SU-DHL-6 (cell line): ENCODE data around the gene RAB31.

ENCODE experiments used
- H2AFZ ChIP-seq: fragments of 200-600 bp; sonication (generic); 2 replicates; pipeline ENCODE4 v1.6.1; 2014; ENCODE audit warnings: low read depth, mild to moderate bottlenecking, moderate library complexity, mixed read lengths, antibody characterized with exemption, low read length; ENCODE audit not compliant: severe bottlenecking
- H3F3A ChIP-seq: fragments of 200-600 bp; shearing (Covaris generic); 2 replicates; pipeline ENCODE4 v1.6.0; 2016; ENCODE audit warnings: antibody characterized with exemption, mild to moderate bottlenecking; ENCODE audit not compliant: insufficient read depth
- H3K27ac ChIP-seq: fragments of 200-600 bp; sonication (generic); 2 replicates; pipeline ENCODE4 v1.5.1; 2016; ENCODE audit warnings: low read depth, mild to moderate bottlenecking, low read length, moderate library complexity, mixed read lengths
- H3K27me3 ChIP-seq: fragments of 200-600 bp; sonication (generic), shearing (Covaris generic); 2 replicates; pipeline ENCODE4 v1.6.0; 2014; ENCODE audit warnings: mild to moderate bottlenecking, low read length
- H3K36me3 ChIP-seq: fragments of 200-600 bp; sonication (generic); 2 replicates; pipeline ENCODE4 v1.6.1; 2014; ENCODE audit warnings: mild to moderate bottlenecking, low read length, mixed read lengths
- H3K4me2 ChIP-seq: fragments of 300-600, 200-600 bp; shearing (Covaris generic), sonication (generic); 2 replicates; pipeline ENCODE4 v1.6.0; 2014; ENCODE audit warnings: low read length, low read depth, mild to moderate bottlenecking; ENCODE audit not compliant: poor library complexity, severe bottlenecking
- H3K4me3 ChIP-seq: fragments of 200-600 bp; sonication (generic); 2 replicates; pipeline ENCODE4 v1.5.1; 2014; ENCODE audit warnings: antibody characterized with exemption, low read length, mild to moderate bottlenecking, mixed read lengths; ENCODE audit not compliant: insufficient read depth, poor library complexity, severe bottlenecking
- H3K79me2 ChIP-seq: fragments of 200-600 bp; sonication (generic); 2 replicates; pipeline ENCODE4 v1.6.1; 2014; ENCODE audit warnings: mild to moderate bottlenecking, low read length, moderate library complexity; ENCODE audit not compliant: insufficient read depth
- H3K9ac ChIP-seq: fragments of 200-600 bp; sonication (generic); 2 replicates; pipeline ENCODE4 v1.7.0; 2014; ENCODE audit warnings: mild to moderate bottlenecking, low read length
- H3K9me2 ChIP-seq: fragments of 200-600 bp; sonication (generic); replicated peaks from 2 replicates; pipeline ENCODE4 v1.6.1; 2014; ENCODE audit warnings: low read length; ENCODE audit not compliant: insufficient read depth
- H3K9me3 ChIP-seq: fragments of 200-600 bp; sonication (generic); 2 replicates; pipeline ENCODE4 v1.6.1; 2014; ENCODE audit warnings: low read length, mixed read lengths; ENCODE audit not compliant: insufficient read depth
- H4K20me1 ChIP-seq: fragments of 200-600 bp; sonication (generic); 2 replicates; pipeline ENCODE4 v1.6.1; 2014; ENCODE audit warnings: low read depth, mild to moderate bottlenecking, antibody characterized with exemption, low read length, moderate library complexity, mixed read lengths
- CTCF ChIP-seq: fragments of 200-600 bp; sonication (generic); IDR thresholded peaks from one replicate; pipeline ENCODE4 v1.5.1; 2017; ENCODE audit warnings: antibody characterized with exemption, mild to moderate bottlenecking, low read length, moderate library complexity; ENCODE audit not compliant: insufficient read depth, poor library complexity, severe bottlenecking
- EZH2phosphoT487 ChIP-seq: fragments of 200-600 bp; sonication (generic), shearing (Covaris generic); conservative IDR thresholded peaks from 2 replicates; pipeline ENCODE4 v1.6.1; 2018; ENCODE audit warnings: mild to moderate bottlenecking, antibody characterized with exemption, low read length, moderate library complexity, mixed read lengths

Gene RAB31

GRCh38 chr18:9716780-9717563 is 8.9 kb downstream of the RAB31 start:
- H3K9me3 ChIP-seq: no peaks in the 10 kb centered on the region
- no peaks in the 10 kb centered on the region for H3F3A ChIP-seq
- no peak overlapping the region for H3K27ac ChIP-seq
- no peaks in the 10 kb centered on the region for H4K20me1 ChIP-seq
- no peak overlapping the region for H3K4me2 ChIP-seq
- no peak overlapping the region for H3K9ac ChIP-seq
- H2AFZ ChIP-seq: no peak overlapping the region
- TF ChIP-seq EZH2phosphoT487: no peak
- no peak for TF ChIP-seq CTCF
- H3K27me3 ChIP-seq: no peaks in the 10 kb centered on the region
- H3K9me2 ChIP-seq: no peaks in the 10 kb centered on the region
- no peaks in the 10 kb centered on the region for H3K79me2 ChIP-seq
- no peaks in the 10 kb centered on the region for H3K36me3 ChIP-seq
- H3K4me3 ChIP-seq: no peak overlapping the region

- H3K4me3 ChIP-seq: no peak overlapping the region
- no peaks in the 10 kb centered on the region for H4K20me1 ChIP-seq
- H3K4me2 ChIP-seq: no peak overlapping the region
- no peak overlapping the region for H2AFZ ChIP-seq
- H3K79me2 ChIP-seq: no peaks in the 10 kb centered on the region
- H3K9ac ChIP-seq: no peak overlapping the region
- H3K9me2 ChIP-seq: no peaks in the 10 kb centered on the region
- no peak overlapping the region for H3K27ac ChIP-seq
- no peaks in the 10 kb centered on the region for H3F3A ChIP-seq
- TF ChIP-seq CTCF: no peak
- TF ChIP-seq EZH2phosphoT487: no peak
- no peaks in the 10 kb centered on the region for H3K36me3 ChIP-seq
- H3K27me3 ChIP-seq: no peaks in the 10 kb centered on the region
- H3K9me3 ChIP-seq: no peaks in the 10 kb centered on the region
These were observed 11.4 kb downstream of the RAB31 start for GRCh38 chr18:9719421-9719981.

GRCh38 chr18:9720327-9720726 is 12.2 kb downstream of the RAB31 start:
- H3K4me3 ChIP-seq: no peak overlapping the region
- no peak overlapping the region for H2AFZ ChIP-seq
- H3K36me3 ChIP-seq: no peaks in the 10 kb centered on the region
- H3K9ac ChIP-seq: no peak overlapping the region
- no peaks in the 10 kb centered on the region for H3F3A ChIP-seq
- H3K9me2 ChIP-seq: no peaks in the 10 kb centered on the region
- no peaks in the 10 kb centered on the region for H3K9me3 ChIP-seq
- no peaks in the 10 kb centered on the region for H3K27me3 ChIP-seq
- TF ChIP-seq EZH2phosphoT487 (no peak), CTCF (no peak)
- no peak overlapping the region for H3K4me2 ChIP-seq
- H4K20me1 ChIP-seq: no peaks in the 10 kb centered on the region
- no peak overlapping the region for H3K27ac ChIP-seq
- H3K79me2 ChIP-seq: no peaks in the 10 kb centered on the region
